Panc1 (cell line): Measurements from ENCODE around the gene PLEKHA7. TPM values are rescaled to one million over a fixed set of nuclear protein-coding genes. Genes with fewer than 3 reads are reported as not detected.

ENCODE experiments used
- ATAC-seq: fragments of 200-7000 bp; cut with Tn5 transposase; 2 replicates; pipeline ENCODE4 v1.9.1; 2020; ENCODE audit warnings: mild to moderate bottlenecking, moderate library complexity
- BruUV-seq: library from RNA; stranded (reverse); fragments of 400-500 nt; replicated peaks from 2 replicates; lab custom pipeline; 2021; lab: Mats Ljungman, UMichigan
- CTCF ChIA-PET: fragments of 300-600 bp; sonication (Branson Sonifier 250); formaldehyde crosslinking; loops from one replicate; lab custom pipeline; 2022; ENCODE audit warnings: antibody characterized with exemption; lab: Charles Lee
- POLR2A ChIA-PET: fragments of 300-600 bp; sonication (Branson Sonifier 250); formaldehyde crosslinking; loops from one replicate; lab custom pipeline; 2022; ENCODE audit warnings: antibody characterized with exemption; lab: Charles Lee
- DNase-seq: peaks from one replicate; pipeline ENCODE4 v3.0.0-alpha.2; 2010; ENCODE audit warnings: low read depth, low spot score
- H3K27ac ChIP-seq: 2 replicates; pipeline ENCODE4 v1.5.1; 2011; ENCODE audit warnings: mild to moderate bottlenecking, low read length, inconsistent platforms
- H3K27me3 ChIP-seq: fragments of 200-500 bp; sonication (Bioruptor generic); 2 replicates; pipeline ENCODE4 v1.6.0; 2014; ENCODE audit warnings: low read length, inconsistent platforms; ENCODE audit not compliant: control insufficient read depth, insufficient read depth
- H3K36me3 ChIP-seq: fragments of 200-500 bp; sonication (Bioruptor generic); 2 replicates; pipeline ENCODE4 v1.5.1; 2014; ENCODE audit warnings: inconsistent platforms, mild to moderate bottlenecking, low read length, moderate library complexity; ENCODE audit not compliant: control insufficient read depth, insufficient read depth
- H3K4me1 ChIP-seq: 2 replicates; pipeline ENCODE4 v1.5.1; 2011; ENCODE audit warnings: inconsistent platforms, mild to moderate bottlenecking, low read length, moderate library complexity; ENCODE audit not compliant: control insufficient read depth, insufficient read depth
- H3K4me3 ChIP-seq, 2 experiments: 2 replicates each; pipeline ENCODE4 v1.5.1; 2011 to 2012; ENCODE audit warnings: low read depth in 2 of 2, low read length in 2 of 2, mild to moderate bottlenecking in 2 of 2, inconsistent platforms in 1 of 2, moderate library complexity in 1 of 2
- H3K9me3 ChIP-seq: fragments of 200-500 bp; sonication (Bioruptor generic); 2 replicates; pipeline ENCODE4 v1.5.1; 2014; ENCODE audit warnings: low read depth, mild to moderate bottlenecking, inconsistent platforms, low read length, moderate library complexity; ENCODE audit not compliant: control insufficient read depth, insufficient read depth
- CTCF ChIP-seq: fragments of 450-650 bp; IDR thresholded peaks from 2 replicates; pipeline ENCODE4 v1.5.1; 2017; ENCODE audit warnings: mild to moderate bottlenecking
- POLR2AphosphoS5 ChIP-seq: IDR thresholded peaks from 2 replicates; pipeline ENCODE4 v1.6.1; 2012; ENCODE audit warnings: mild to moderate bottlenecking, low read depth, low read length, moderate library complexity
- REST ChIP-seq, 2 experiments: IDR thresholded peaks; 2 replicates each; pipeline ENCODE4 v1.6.1; 2011 to 2012; ENCODE audit warnings: low read depth in 2 of 2, control low read depth in 1 of 2, low read length in 1 of 2, mild to moderate bottlenecking in 1 of 2, moderate library complexity in 1 of 2; ENCODE audit not compliant: insufficient read depth in 1 of 2
- SIN3A ChIP-seq: IDR thresholded peaks from 2 replicates; pipeline ENCODE4 v1.6.1; 2012; ENCODE audit warnings: low read depth, mild to moderate bottlenecking, low read length, moderate library complexity, borderline replicate concordance; ENCODE audit not compliant: insufficient read depth
- TCF7L2 ChIP-seq: IDR thresholded peaks from 2 replicates; pipeline ENCODE4 v1.6.1; 2011; ENCODE audit warnings: mild to moderate bottlenecking, low read depth, low read length, inconsistent platforms
- in situ Hi-C: cut with HindIII; loops from 2 replicates; pipeline ENCODE4 v1.10.0; 2016; ENCODE audit warnings: low sequenced_read_pairs, low pct_unique_long_range_greater_than_20kb
- intact Hi-C: fragments of 100-400 bp; cut with micrococcal nuclease; formaldehyde crosslinking; loops from one replicate; pipeline ENCODE4 v1.10.0; 2022; ENCODE audit not compliant: unreplicated experiment
- total RNA-seq: library from RNA; stranded (reverse); gene quantifications from one replicate; pipeline ENCODE4 v1.2.1, GENCODE V29; 2021; ENCODE audit not compliant: unreplicated experiment

Gene PLEKHA7
- total RNA-seq, 1 experiment from 2014 or later = 11.6 TPM

GRCh38 chr11:17026487-17027082, 12.4 kb upstream of the PLEKHA7 start:
- no peak for TF ChIP-seq POLR2AphosphoS5
- no peak for TF ChIP-seq SIN3A
- TF ChIP-seq CTCF = no peak
- no peak for TF ChIP-seq TCF7L2
- no peak for TF ChIP-seq REST (IDR thresholded peaks at IDR 0.05; ENCODE audit: insufficient read depth in 1 of 2, low read depth in 2 of 2, low read length in 1 of 2)
- Histone ChIP-seq H3K9me3 (no peaks in the 10 kb centered on the region), H3K27me3 (no peaks in the 10 kb centered on the region), H3K36me3 (no peaks in the 10 kb centered on the region), H3K4me3 (no peak overlapping the region), H3K4me1 (no peaks in the 10 kb centered on the region), H3K27ac (no peak overlapping the region)
- POLR2A ChIA-PET = interaction anchor here (0.6 kb wide), 2 partner anchors 165 to 277 kb away, joined by 4 to 5 read pairs; no protein-coding TSS in a partner anchor
- in situ Hi-C loops = no loop called here
- DNase-seq (no peak), ATAC-seq (no peak; the same call in 1 of the 2 replicates)
- intact Hi-C loops = no loop called here
- BruUV-seq = no TSS peak
- CTCF ChIA-PET = no interaction called here

GRCh38 chr11:17024924-17025323, 10.7 kb upstream of the PLEKHA7 start:
- DNase-seq = no peak
- POLR2A ChIA-PET = no interaction called here
- H3K9me3 ChIP-seq = no peaks in the 10 kb centered on the region
- H3K27me3 ChIP-seq = no peaks in the 10 kb centered on the region
- H3K4me1 ChIP-seq = no peaks in the 10 kb centered on the region
- H3K4me3 ChIP-seq = no peak overlapping the region
- TF ChIP-seq TCF7L2 (no peak), POLR2AphosphoS5 (no peak), CTCF (no peak), SIN3A (no peak), REST (IDR thresholded peaks at IDR 0.05; ENCODE audit: insufficient read depth in 1 of 2, low read depth in 2 of 2, low read length in 1 of 2) (no peak)
- CTCF ChIA-PET = no interaction called here
- intact Hi-C loops = no loop called here
- BruUV-seq = no TSS peak
- no peak overlapping the region for H3K27ac ChIP-seq
- no peaks in the 10 kb centered on the region for H3K36me3 ChIP-seq
- in situ Hi-C loops = no loop called here
- no peak for ATAC-seq
